Osteocyte (in vitro differentiated cells): Measurements from ENCODE around the gene SH2B2. TPM values are rescaled to one million over a fixed set of nuclear protein-coding genes. Genes with fewer than 3 reads are reported as not detected.
"Not testable (repeated sequence)": the region's sequence is repeated elsewhere in the genome, so short reads cannot be mapped to it uniquely, and the experiment has no call there.

Experiments
- DNase-seq: peaks from one replicate; pipeline ENCODE4 v3.0.0; 2021; ENCODE audit warnings: mixed read lengths; ENCODE audit not compliant: unreplicated experiment; ENCODE audit errors: extremely low spot score
- H3K27ac Mint-ChIP-seq: one replicate; pipeline ENCODE4 v1.8.0; 2021; ENCODE audit warnings: mild to moderate bottlenecking, mixed read lengths; ENCODE audit not compliant: unreplicated experiment
- H3K27me3 Mint-ChIP-seq: one replicate; pipeline ENCODE4 v1.8.0; 2021; ENCODE audit warnings: mixed read lengths; ENCODE audit not compliant: unreplicated experiment
- H3K36me3 Mint-ChIP-seq: one replicate; pipeline ENCODE4 v1.8.0; 2021; ENCODE audit warnings: mixed read lengths; ENCODE audit not compliant: unreplicated experiment
- H3K4me1 Mint-ChIP-seq: one replicate; pipeline ENCODE4 v1.8.0; 2021; ENCODE audit warnings: mixed read lengths; ENCODE audit not compliant: unreplicated experiment
- H3K4me3 Mint-ChIP-seq: one replicate; pipeline ENCODE4 v1.8.0; 2021; ENCODE audit warnings: mild to moderate bottlenecking, moderate library complexity, mixed read lengths; ENCODE audit not compliant: unreplicated experiment
- H3K9me3 Mint-ChIP-seq: one replicate; pipeline ENCODE4 v1.8.0; 2021; ENCODE audit warnings: mixed read lengths; ENCODE audit not compliant: unreplicated experiment
- total RNA-seq: library from RNA; stranded (reverse); gene quantifications from 2 replicates; pipeline ENCODE4 v1.2.1, GENCODE V29; 2021
- TF ChIP-seq, protein P1 (sequence below): fragments of 200-600 bp; sonication (generic); IDR thresholded peaks from 2 replicates; pipeline ENCODE4 v1.5.0; 2021; ENCODE audit warnings: antibody characterized with exemption, mild to moderate bottlenecking, moderate library complexity

Gene SH2B2
- total RNA-seq, 1 donor from 2014 or later = 8.3 TPM

DNA sequence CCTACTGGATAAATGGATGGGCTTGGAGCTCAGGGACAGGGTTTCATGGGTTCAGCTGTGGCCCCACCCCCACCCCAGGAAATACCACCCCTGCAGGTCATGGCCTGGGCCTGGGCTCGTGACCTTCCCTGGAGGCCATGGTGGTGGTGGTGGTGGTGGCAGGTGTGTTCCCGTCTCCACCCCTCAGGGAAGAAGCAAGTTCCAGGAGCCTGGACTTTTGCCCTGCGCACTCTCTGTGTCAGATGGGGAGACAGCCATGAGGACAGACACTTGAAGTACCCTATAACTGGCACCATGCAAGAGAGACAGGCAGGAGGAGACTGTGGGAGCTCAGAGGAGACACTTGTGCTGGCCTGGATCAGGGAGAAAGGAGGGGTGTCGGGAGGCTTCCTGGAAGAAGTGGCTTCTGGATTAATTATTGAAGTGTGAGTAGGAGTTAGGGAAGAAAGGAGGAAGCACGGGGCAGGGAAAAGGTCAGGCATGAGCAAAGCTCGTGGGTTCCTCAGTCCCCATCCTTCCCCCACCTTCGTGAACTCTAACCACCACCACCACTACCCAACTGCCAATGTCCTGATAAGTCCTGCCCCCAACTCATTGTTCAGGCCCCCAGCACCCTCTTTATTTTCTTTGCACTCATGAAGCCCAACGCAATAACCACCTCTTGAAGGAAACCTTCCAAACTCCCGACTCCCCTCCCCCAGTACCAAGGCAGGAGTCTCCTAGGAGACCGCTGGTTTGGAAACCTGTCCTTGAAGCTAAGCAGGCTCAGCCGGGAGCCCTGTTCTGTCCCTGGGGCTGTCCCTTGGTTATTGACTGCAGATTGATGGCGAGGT is 8.9 kb downstream of the SH2B2 start:
- TF ChIP-seq, protein P1, sequence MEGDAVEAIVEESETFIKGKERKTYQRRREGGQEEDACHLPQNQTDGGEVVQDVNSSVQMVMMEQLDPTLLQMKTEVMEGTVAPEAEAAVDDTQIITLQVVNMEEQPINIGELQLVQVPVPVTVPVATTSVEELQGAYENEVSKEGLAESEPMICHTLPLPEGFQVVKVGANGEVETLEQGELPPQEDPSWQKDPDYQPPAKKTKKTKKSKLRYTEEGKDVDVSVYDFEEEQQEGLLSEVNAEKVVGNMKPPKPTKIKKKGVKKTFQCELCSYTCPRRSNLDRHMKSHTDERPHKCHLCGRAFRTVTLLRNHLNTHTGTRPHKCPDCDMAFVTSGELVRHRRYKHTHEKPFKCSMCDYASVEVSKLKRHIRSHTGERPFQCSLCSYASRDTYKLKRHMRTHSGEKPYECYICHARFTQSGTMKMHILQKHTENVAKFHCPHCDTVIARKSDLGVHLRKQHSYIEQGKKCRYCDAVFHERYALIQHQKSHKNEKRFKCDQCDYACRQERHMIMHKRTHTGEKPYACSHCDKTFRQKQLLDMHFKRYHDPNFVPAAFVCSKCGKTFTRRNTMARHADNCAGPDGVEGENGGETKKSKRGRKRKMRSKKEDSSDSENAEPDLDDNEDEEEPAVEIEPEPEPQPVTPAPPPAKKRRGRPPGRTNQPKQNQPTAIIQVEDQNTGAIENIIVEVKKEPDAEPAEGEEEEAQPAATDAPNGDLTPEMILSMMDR = no peak
- Mint-ChIP-seq H3K4me1 (peaks cover 7% of the 10 kb centered on the region), H3K9me3 (no peaks in the 10 kb centered on the region), H3K27ac (no peak overlapping the region), H3K4me3 (no peak overlapping the region), H3K27me3 (no peaks in the 10 kb centered on the region), H3K36me3 (no peaks in the 10 kb centered on the region)
- DNase-seq = no peak

DNA sequence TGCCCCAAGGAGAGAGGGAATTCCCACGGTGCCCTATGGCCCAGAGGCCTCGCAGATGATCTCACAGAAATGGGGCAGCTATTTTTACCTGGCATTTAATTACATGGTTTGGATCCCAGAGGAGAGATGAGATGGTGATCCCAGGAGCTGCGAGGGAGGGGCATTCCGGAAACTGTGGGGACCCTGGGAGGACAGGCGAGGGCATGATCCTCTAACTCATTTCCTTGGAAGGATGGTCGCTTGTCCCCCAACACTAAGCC is 9.4 kb downstream of the SH2B2 start:
- Mint-ChIP-seq H3K36me3 (no peaks in the 10 kb centered on the region), H3K4me3 (no peak overlapping the region), H3K27me3 (no peaks in the 10 kb centered on the region), H3K4me1 (peaks cover 7% of the 10 kb centered on the region), H3K9me3 (no peaks in the 10 kb centered on the region), H3K27ac (no peak overlapping the region)
- TF ChIP-seq, protein P1 = no peak
- DNase-seq = no peak

DNA sequence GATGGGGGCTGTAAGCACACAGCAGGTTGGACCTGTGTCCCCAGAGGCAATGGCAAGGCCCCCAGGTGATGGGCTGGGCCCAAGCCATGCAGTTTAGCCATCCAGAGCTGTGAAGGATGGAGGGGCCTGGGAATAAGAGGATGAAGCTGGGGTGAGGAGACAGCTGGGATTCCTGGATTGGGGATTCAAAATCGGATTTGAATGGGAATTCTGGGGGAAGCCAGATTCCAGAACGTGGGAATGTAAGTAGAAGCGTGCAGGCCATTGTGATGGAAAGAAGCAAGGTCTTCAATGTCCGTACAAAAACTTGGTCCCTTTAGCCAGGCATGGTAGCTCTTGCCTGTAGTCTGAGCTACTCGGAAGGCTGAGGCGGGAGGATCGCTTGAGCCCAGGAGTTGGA is 9.8 kb downstream of the SH2B2 start:
- no peak overlapping the region for H3K27ac Mint-ChIP-seq
- H3K9me3 Mint-ChIP-seq = no peaks in the 10 kb centered on the region
- no peaks in the 10 kb centered on the region for H3K36me3 Mint-ChIP-seq
- H3K4me3 Mint-ChIP-seq = no peak overlapping the region
- DNase-seq = no peak
- peaks cover 5% of the 10 kb centered on the region for H3K4me1 Mint-ChIP-seq
- TF ChIP-seq, protein P1 = no peak
- H3K27me3 Mint-ChIP-seq = no peaks in the 10 kb centered on the region

GRCh38 chr7:102297487-102298218 is 11.0 kb downstream of the SH2B2 start:
- H3K27ac Mint-ChIP-seq = no peak overlapping the region
- H3K4me3 Mint-ChIP-seq = no peak overlapping the region
- no peak for DNase-seq
- no peaks in the 10 kb centered on the region for H3K9me3 Mint-ChIP-seq
- H3K4me1 Mint-ChIP-seq = peaks cover 13% of the 10 kb centered on the region
- TF ChIP-seq, protein P1 = no peak
- no peaks in the 10 kb centered on the region for H3K27me3 Mint-ChIP-seq
- no peaks in the 10 kb centered on the region for H3K36me3 Mint-ChIP-seq

DNA sequence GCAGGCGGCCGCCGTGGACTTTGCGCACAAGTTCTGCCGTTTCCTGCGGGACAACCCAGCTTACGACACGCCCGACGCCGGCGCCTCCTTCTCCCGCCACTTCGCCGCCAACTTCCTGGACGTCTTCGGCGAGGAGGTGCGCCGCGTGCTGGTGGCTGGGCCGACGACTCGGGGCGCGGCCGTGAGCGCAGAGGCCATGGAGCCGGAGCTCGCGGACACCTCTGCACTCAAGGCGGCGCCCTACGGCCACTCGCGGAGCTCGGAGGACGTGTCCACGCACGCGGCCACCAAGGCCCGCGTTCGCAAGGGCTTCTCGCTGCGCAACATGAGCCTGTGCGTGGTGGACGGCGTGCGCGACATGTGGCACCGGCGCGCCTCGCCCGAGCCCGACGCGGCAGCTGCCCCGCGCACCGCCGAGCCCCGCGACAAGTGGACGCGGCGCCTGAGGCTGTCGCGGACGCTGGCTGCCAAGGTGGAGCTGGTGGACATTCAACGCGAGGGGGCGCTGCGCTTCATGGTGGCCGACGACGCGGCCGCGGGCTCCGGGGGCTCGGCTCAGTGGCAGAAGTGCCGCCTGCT is 14.1 kb downstream of the SH2B2 start:
- Mint-ChIP-seq H3K9me3 (no peaks in the 10 kb centered on the region), H3K4me3 (no peak overlapping the region), H3K27me3 (no peaks in the 10 kb centered on the region), H3K36me3 (no peaks in the 10 kb centered on the region), H3K27ac (no peak overlapping the region), H3K4me1 (peaks cover 35% of the 10 kb centered on the region)
- TF ChIP-seq, protein P1 = no peak
- DNase-seq = no peak

- not testable (repeated sequence) for H3K36me3 Mint-ChIP-seq, H3K4me3 Mint-ChIP-seq, H3K27me3 Mint-ChIP-seq, H3K27ac Mint-ChIP-seq, H3K9me3 Mint-ChIP-seq, DNase-seq
- H3K4me1 Mint-ChIP-seq = peaks cover 38% of the 10 kb centered on the region
These were observed 14.7 kb downstream of the SH2B2 start for GRCh38 chr7:102301367-102301766.
